ENCODE measurements around the gene INAVA.

Gene INAVA

GRCh38 chr1:200895443-200895789 is 716 bp downstream of the INAVA start:
- H3K9me3 Mint-ChIP-seq, result no peaks in the 10 kb centered on the region
- peaks cover 80% of the 10 kb centered on the region for H3K4me1 Mint-ChIP-seq
- no peak for TF ChIP-seq CTCF (IDR thresholded peaks at IDR 0.05)
- H3K36me3 Mint-ChIP-seq (ENCODE audit: low read depth), result peaks cover 20% of the 10 kb centered on the region
- H3K27ac Mint-ChIP-seq, result no peak overlapping the region
- peak overlapping the region; percentile 48 for H3K4me3 Mint-ChIP-seq
- DNase-seq, result no peak
- H3K27me3 Mint-ChIP-seq (ENCODE audit: low read depth, poor library complexity), result no peaks in the 10 kb centered on the region

DNA sequence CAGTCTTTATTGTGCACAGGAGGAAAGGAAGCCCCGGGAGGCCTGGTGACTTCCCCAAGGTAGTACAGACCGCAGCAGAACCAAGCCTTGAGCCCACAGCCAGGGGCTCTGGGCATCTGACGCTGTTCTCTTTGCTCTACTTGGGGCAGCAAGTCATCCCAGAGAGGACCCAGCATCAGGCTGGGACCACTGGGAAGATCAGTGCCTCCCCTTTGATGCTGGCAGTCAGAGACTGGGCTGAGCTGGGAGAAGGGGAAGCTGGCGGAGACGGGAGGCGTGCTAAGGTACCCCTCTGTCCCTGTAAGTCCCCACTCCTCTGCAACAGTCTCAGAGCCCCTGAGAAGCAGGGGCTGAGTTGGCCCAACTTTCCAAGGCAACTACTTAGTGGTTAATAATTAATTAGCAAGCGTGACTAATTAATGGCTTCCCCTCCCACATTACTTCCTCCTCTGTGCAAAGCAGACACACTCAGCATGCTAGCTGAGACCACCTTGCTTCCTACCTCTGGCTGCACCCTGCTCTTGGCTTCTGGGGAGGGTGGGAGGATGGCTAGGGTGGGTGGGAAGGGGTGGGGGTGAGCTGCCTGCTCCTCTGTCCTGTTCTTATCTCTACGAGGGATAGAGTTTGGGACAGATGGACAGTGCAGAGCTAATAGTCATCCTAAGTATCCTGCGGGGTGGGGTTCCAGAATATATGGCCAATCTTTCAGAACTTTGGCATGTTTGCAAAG is 1.3 kb downstream of the INAVA start:
- H3K27ac Mint-ChIP-seq, result no peak overlapping the region
- H3K4me3 Mint-ChIP-seq, result peak overlapping the region; percentile 48
- H3K36me3 Mint-ChIP-seq (ENCODE audit: low read depth), result peaks cover 20% of the 10 kb centered on the region
- H3K27me3 Mint-ChIP-seq (ENCODE audit: low read depth, poor library complexity), result no peaks in the 10 kb centered on the region
- TF ChIP-seq CTCF (IDR thresholded peaks at IDR 0.05), result no peak
- no peaks in the 10 kb centered on the region for H3K9me3 Mint-ChIP-seq
- H3K4me1 Mint-ChIP-seq, result peaks cover 75% of the 10 kb centered on the region
- DNase-seq, result no peak

DNA sequence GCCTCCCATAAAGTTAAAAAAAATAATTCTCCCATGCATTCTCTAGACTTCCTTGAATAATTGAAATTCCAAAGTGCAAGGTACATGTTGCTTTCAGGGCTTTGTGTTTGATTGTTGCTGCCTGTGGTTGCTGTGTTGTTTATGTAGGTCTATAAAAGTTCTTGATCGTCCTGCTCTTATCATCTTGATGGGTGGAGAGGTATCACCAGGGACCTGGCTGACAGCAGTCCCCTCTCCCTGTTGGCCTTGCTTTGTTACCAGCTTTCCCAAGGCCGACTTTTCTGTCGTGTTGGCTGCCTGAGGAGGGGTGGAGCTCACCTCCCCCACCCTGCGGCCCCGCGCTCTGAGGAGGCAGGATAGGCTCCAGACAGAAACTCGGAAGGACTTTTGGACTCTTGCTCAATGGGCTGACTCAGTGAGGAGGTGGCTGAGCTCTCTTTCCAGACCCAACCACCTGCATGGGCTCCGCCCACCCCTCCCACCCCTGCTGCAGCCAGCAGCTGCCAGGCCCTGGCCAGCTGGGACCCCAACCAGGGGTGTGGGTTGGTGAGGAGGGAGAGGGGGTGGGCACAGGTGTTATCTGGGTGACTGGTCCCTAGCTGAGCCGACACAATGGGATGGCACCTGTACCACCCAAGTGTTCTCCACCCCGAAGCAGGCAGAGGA is 2.0 kb downstream of the INAVA start:
- Mint-ChIP-seq H3K9me3 (no peaks in the 10 kb centered on the region), H3K27ac (peak overlapping the region; percentile 25), H3K36me3 (ENCODE audit: low read depth) (peaks cover 27% of the 10 kb centered on the region), H3K4me3 (peak overlapping the region; percentile 32), H3K27me3 (ENCODE audit: low read depth, poor library complexity) (peaks cover 4% of the 10 kb centered on the region), H3K4me1 (peaks cover 75% of the 10 kb centered on the region)
- no peak for DNase-seq
- no peak for TF ChIP-seq CTCF (IDR thresholded peaks at IDR 0.05)

DNA sequence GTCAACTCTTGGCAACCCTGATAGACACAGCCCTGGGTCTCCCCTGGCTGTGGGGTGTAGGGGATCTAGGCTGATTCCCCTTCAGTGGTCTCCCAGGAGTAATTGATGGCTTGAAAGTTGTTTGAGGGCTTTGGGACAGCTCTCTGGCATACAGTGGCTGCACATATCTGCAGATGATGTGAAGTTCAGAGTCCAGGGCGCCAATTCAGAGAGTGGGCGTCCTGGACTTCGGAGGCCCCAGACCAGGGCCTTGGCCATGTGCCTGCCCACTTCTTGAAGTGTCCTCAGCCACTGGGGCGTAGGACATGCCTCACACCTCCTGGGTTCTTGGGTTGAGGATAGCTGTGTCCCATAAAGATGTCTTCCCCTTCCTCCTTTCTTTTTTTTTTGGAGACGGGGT is 2.6 kb downstream of the INAVA start:
- peaks cover 4% of the 10 kb centered on the region for H3K27me3 Mint-ChIP-seq (ENCODE audit: low read depth, poor library complexity)
- H3K4me1 Mint-ChIP-seq, result peaks cover 69% of the 10 kb centered on the region
- H3K9me3 Mint-ChIP-seq, result no peaks in the 10 kb centered on the region
- no peak for TF ChIP-seq CTCF (IDR thresholded peaks at IDR 0.05)
- H3K4me3 Mint-ChIP-seq, result peak overlapping the region; percentile 25
- peaks cover 33% of the 10 kb centered on the region for H3K36me3 Mint-ChIP-seq (ENCODE audit: low read depth)
- no peak for DNase-seq
- H3K27ac Mint-ChIP-seq, result no peak overlapping the region

DNA sequence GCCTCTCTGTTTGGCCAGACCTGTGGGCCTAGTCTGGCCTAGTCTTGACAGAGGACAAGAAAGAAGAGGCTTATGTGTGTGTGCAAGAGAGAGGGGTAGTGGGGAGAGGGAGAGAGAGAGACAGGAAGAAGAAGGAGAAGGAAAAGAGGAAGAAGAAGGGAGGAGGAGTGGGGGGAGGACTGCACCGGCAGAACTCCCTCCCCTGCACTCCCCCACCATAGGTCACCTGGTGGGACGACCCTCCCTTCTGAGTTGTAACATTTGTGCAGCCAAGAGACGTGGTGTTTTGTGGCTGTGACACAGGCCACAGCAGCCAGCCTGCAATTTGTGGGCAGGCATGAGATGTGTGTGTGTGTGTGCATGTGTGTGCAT is 4.3 kb downstream of the INAVA start:
- H3K27ac Mint-ChIP-seq, result peak overlapping the region; percentile 32
- DNase-seq, result no peak
- no peak for TF ChIP-seq CTCF (IDR thresholded peaks at IDR 0.05)
- peaks cover 4% of the 10 kb centered on the region for H3K27me3 Mint-ChIP-seq (ENCODE audit: low read depth, poor library complexity)
- H3K9me3 Mint-ChIP-seq, result no peaks in the 10 kb centered on the region
- no peak overlapping the region for H3K4me3 Mint-ChIP-seq
- H3K4me1 Mint-ChIP-seq, result peaks cover 52% of the 10 kb centered on the region
- H3K36me3 Mint-ChIP-seq (ENCODE audit: low read depth), result peaks cover 42% of the 10 kb centered on the region

- Mint-ChIP-seq H3K4me3 (no peak overlapping the region), H3K36me3 (ENCODE audit: low read depth) (peaks cover 42% of the 10 kb centered on the region), H3K27ac (peak overlapping the region; percentile 16), H3K4me1 (peaks cover 47% of the 10 kb centered on the region), H3K9me3 (no peaks in the 10 kb centered on the region), H3K27me3 (ENCODE audit: low read depth, poor library complexity) (peaks cover 4% of the 10 kb centered on the region)
- TF ChIP-seq CTCF (IDR thresholded peaks at IDR 0.05), result no peak
- DNase-seq, result no peak
Observed at GRCh38 chr1:200899451-200899915, 4.8 kb downstream of the INAVA start.
